Naive thymus-derived CD8-positive, alpha-beta T cell (primary cell): Measurements from ENCODE around the gene ATP6V1D. TPM values are rescaled to one million over a fixed set of nuclear protein-coding genes. Genes with fewer than 3 reads are reported as not detected.
"Not testable (repeated sequence)": the region's sequence is repeated elsewhere in the genome, so short reads cannot be mapped to it uniquely, and the experiment has no call there.

Source experiments
- ATAC-seq, 2 donors: fragments of 150-1000 bp; cut with Tn5 transposase in 1 of 2; sonication (Bioruptor Pico), chemical (Tn5 transposase) in 1 of 2; 1 replicate in 1 of 2; 2 replicates in 1 of 2; pipeline ENCODE4 v1.10.0; 2021; ENCODE audit warnings: mild to moderate bottlenecking in 2 of 2, moderate library complexity in 2 of 2
- POLR2A ChIA-PET: fragments of 350-600 bp; sonication (Branson Sonifier 250); formaldehyde crosslinking; loops from one replicate; lab custom pipeline; 2021; ENCODE audit warnings: antibody characterized with exemption; lab: Charles Lee
- DNase-seq, 10 donors: peaks; one replicate each; pipeline versions ENCODE4 v3.0.0 to v3.0.0-alpha.2; 2020 to 2022
- H3K27ac Mint-ChIP-seq, 10 donors: one replicate each; pipeline ENCODE4 v1.8.0; 2020 to 2022; ENCODE audit warnings: mild to moderate bottlenecking in 10 of 10, mixed read lengths in 10 of 10, moderate library complexity in 4 of 10, inconsistent platforms in 1 of 10
- H3K27me3 Mint-ChIP-seq, 5 donors: one replicate each; pipeline ENCODE4 v1.8.0; 2021 to 2022; ENCODE audit warnings: mixed read lengths in 5 of 5
- H3K36me3 Mint-ChIP-seq, 3 donors: one replicate each; pipeline ENCODE4 v1.8.0; 2020 to 2022; ENCODE audit warnings: mixed read lengths in 3 of 3, mild to moderate bottlenecking in 2 of 3, inconsistent platforms in 1 of 3
- H3K4me1 Mint-ChIP-seq, 4 donors: one replicate each; pipeline ENCODE4 v1.8.0; 2021 to 2022; ENCODE audit warnings: mixed read lengths in 4 of 4
- H3K4me3 Mint-ChIP-seq, 10 donors: one replicate each; pipeline ENCODE4 v1.8.0; 2020 to 2022; ENCODE audit warnings: mild to moderate bottlenecking in 10 of 10, mixed read lengths in 10 of 10, moderate library complexity in 6 of 10, inconsistent platforms in 1 of 10
- H3K9me3 Mint-ChIP-seq, 9 donors: one replicate each; pipeline ENCODE4 v1.8.0; 2020 to 2022; ENCODE audit warnings: mixed read lengths in 9 of 9, mild to moderate bottlenecking in 3 of 9, inconsistent platforms in 1 of 9, moderate library complexity in 1 of 9
- polyA plus RNA-seq, 3 donors: library from polyadenylated mRNA; unstranded; fragments of 300-500 nt; fragmentation: Illumina TruSeq; gene quantifications; one replicate each; pipeline ENCODE4 v1.2.3, GENCODE V29; 2021
- total RNA-seq, 8 experiments: library from RNA in 2 of 8; stranded (reverse) in 2 of 8; gene quantifications; one replicate each; pipeline ENCODE4 v1.2.3 and lab custom pipeline; 2021 to 2026

Gene ATP6V1D
- total RNA-seq (10 to 100 TPM; 20.6 to 25.0 TPM), polyA plus RNA-seq (10 to 100 TPM; 32.8 to 44.5 (median 42.3) TPM), total RNA-seq (lab: John Stamatoyannopoulos, UW) (21.5 to 34.5 (median 27.3) reads per million in 6 experiments)

DNA sequence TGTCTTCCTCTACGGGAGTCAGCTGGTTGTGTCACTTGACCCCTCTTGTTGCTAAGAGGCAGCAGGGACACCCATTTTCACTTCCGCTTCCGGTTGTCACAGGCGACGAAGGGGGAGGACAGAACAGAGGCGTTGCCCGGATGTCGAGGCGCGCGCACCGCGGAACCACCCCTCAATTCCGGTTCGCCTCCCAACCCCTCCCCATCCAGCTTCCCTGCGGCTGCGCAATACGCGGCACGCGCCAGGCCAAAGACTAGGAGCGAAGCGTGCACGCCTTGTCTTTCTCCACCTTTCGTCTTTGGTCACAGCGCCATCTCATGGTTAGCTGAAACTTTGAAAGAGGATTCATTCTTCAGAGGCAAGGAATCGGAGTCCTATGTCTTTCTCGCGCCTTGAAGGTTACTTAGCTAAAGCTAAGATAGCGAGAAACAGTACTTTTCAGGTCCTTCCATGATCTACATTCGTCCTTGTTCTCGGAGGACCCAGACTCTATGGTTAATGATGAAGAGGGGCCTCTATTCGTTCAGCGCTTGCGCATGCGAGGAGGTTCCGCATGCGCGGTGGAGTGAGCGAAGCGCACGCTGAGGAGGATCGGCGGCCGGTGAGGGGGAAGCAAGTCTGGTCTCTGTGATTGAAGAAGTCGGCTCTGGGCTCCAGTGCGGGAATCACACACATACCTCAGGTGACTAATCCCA lies at the start of gene ATP6V1D, which contains the start of gene EIF2S1:
TSS of gene ATP6V1D (minus strand) at position 30 of the 695 bp plus-strand sequence. CDS start 106 bp downstream, outside the sequence.
TSS of gene EIF2S1 (plus strand) at position 554 of the 695 bp plus-strand sequence. CDS start 4,440 bp downstream, outside the sequence.
- peaks cover 0 to 30% (median 0%) of the 10 kb centered on the region in 3 donors for H3K36me3 Mint-ChIP-seq
- H3K9me3 Mint-ChIP-seq = no peaks in the 10 kb centered on the region
- peak; percentile 90 for ATAC-seq
- H3K27ac Mint-ChIP-seq = peak within 1 kb of the TSS; percentile 97 to 100 (median 98)
- peak; percentile 98 to 100 (median 100) for DNase-seq
- POLR2A ChIA-PET = interaction anchor here (1.0 to 1.5 kb wide), 5 partner anchors 8 to 241 kb away, joined by 4 to 8 read pairs (median 5); partner anchors contain the start of genes PALS1, PIGH and PLEK2
- H3K4me3 Mint-ChIP-seq = peak within 1 kb of the TSS; percentile 93 to 100 (median 98)
- H3K4me1 Mint-ChIP-seq = peaks cover 16 to 88% (median 76%) of the 10 kb centered on the region in 4 donors
- peaks cover 0 to 2% (median 0%) of the 10 kb centered on the region in 5 donors for H3K27me3 Mint-ChIP-seq

DNA sequence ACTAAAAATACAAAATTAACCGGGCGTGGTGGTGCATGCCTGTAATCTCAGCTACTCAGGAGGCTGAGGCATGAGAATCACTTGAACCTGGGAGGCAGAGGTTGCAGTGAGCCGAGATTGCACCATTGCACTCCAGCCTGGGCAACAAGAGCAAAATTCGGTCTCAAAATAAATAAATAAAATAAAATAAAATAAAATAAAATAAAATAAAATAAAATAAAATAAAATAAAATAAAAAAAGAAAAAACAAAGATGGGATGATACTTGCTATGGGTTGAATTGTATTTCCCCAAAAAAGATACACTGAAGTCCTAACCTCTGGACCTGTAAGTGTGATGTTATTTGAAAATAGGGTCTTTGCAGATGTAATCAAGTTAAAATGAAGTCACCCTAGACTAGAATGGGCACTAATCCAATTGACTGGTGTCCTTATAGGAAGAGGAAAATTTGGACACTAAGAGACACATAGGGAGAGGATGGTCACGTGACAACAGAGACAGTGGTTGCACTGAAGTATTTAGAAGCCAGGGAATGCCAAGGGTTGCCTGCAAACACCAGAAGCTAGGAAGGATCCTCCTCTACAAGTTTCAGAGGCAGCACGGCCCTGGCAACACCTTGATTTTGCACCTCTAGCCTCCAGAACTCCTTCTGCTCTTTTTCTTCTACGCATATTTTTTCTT lies 48.7 kb upstream of the ATP6V1D start:
- peaks cover 6 to 10% (median 8%) of the 10 kb centered on the region in 4 donors for H3K4me1 Mint-ChIP-seq
- DNase-seq, H3K27ac Mint-ChIP-seq, H3K36me3 Mint-ChIP-seq, H3K9me3 Mint-ChIP-seq, ATAC-seq, POLR2A ChIA-PET, H3K27me3 Mint-ChIP-seq, H3K4me3 Mint-ChIP-seq: not testable (repeated sequence)

DNA sequence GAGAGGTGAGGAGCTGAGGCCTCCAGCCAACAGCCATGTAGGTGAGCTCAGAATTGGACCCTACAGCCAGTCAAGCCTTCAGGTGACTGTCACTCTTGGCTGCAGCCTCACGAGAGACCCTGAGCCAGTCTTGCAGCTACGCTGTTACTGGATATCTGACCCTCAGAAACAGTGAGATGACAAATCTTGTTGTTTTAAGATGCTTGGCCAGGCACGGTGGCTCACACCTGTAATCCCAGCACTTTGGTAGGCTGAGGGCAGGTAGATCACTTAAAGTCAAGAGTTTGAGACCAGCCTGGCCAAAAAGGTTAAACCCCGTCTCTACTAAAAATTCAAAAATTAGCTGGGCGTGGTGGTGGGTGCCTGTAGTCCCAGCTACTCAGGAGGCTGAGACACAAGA lies 46.2 kb upstream of the ATP6V1D start:
- Mint-ChIP-seq H3K4me1 (no peaks in the 10 kb centered on the region), H3K27ac (no peak overlapping the region), H3K9me3 (peaks cover 0 to 5% (median 0%) of the 10 kb centered on the region in 9 donors), H3K4me3 (no peak overlapping the region), H3K27me3 (no peaks in the 10 kb centered on the region), H3K36me3 (no peaks in the 10 kb centered on the region)
- DNase-seq (no peak), ATAC-seq (no peak)
- POLR2A ChIA-PET = interaction anchor here (0.7 kb wide), 2 partner anchors 119 to 243 kb away, joined by 3 to 5 read pairs; no protein-coding TSS in a partner anchor

DNA sequence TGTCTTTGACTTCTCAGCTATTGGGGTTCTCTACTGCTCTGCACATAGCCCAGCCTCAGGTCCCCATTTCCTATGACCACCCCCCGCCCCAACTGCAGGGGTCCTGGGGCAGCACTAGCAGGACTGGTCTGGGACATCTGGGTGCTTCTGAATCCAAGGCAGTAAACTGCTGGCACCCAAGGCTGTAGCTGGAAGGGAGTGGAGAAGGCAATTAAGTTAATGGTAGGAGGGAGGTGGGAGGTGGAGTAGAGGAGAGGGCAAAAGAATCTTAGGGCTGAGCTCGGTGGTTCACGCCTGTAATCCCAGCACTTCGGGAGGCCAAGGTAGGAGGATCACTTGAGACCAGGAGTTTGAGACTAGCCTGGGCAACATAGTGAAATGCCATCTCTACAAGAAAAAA lies 40.8 kb upstream of the ATP6V1D start:
- H3K4me1 Mint-ChIP-seq = no peaks in the 10 kb centered on the region
- no peak overlapping the region for H3K4me3 Mint-ChIP-seq
- POLR2A ChIA-PET = no interaction called here
- no peaks in the 10 kb centered on the region for H3K36me3 Mint-ChIP-seq
- ATAC-seq (no peak), DNase-seq (no peak)
- peaks cover 0 to 8% (median 0%) of the 10 kb centered on the region in 5 donors for H3K27me3 Mint-ChIP-seq
- H3K9me3 Mint-ChIP-seq = peaks cover 0 to 5% (median 0%) of the 10 kb centered on the region in 9 donors
- H3K27ac Mint-ChIP-seq = peak overlapping the region in 2 of 10 donors; percentile 19 to 53

DNA sequence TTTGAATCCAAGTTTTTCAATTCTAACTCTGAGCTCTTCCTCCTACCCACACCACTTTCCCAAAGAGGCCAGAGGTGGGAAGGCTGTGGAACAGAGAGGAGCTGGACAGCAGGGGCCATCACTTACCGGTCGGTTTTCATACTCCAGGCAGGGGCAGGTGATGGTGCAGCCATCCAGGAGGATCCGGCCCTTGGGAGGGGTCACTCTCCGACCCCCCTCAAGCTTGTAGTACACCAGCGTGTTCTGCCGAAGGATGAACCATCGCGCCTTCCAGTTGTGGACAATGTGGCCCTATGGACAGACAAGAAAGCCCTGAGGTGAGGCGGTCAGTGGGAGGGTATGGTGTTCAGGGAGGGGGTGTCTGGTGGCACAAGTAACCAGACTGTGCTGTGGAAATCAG lies 37.9 kb upstream of the ATP6V1D start:
- POLR2A ChIA-PET = no interaction called here
- H3K9me3 Mint-ChIP-seq = peaks cover 0 to 1% (median 0%) of the 10 kb centered on the region in 9 donors
- DNase-seq (no peak), ATAC-seq (no peak)
- H3K4me3 Mint-ChIP-seq = no peak overlapping the region
- H3K27ac Mint-ChIP-seq = no peak overlapping the region
- no peaks in the 10 kb centered on the region for H3K4me1 Mint-ChIP-seq
- H3K36me3 Mint-ChIP-seq = no peaks in the 10 kb centered on the region
- H3K27me3 Mint-ChIP-seq = peaks cover 0 to 8% (median 0%) of the 10 kb centered on the region in 5 donors

DNA sequence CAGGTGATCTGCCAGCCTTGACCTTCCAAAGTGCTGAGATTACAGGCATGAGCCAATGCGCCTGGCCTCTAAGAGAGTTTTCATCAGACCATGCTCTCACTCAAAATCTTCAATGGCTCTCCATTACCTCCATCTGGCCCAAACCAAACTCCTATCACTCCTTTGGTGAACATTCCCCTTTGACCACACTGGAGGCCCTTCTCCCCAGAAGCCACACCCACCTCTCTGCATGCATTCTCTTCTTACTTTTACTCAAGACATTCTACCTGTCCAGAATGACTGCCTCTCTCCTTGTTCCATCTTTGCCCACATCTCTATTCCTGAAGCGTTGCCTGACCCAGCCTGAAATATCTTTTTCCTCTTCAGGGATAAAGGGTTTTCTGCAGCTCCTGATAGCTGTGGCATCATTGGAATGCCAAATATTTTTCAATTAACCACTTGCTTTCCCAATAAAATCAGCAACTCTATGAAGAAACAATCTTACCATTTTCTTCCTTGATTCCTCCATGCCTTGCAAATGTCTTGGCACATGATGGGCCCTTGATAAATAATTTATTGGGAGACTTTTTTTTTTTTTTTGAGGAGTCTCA lies 36.9 kb upstream of the ATP6V1D start:
- POLR2A ChIA-PET = no interaction called here
- Mint-ChIP-seq H3K27ac (peak overlapping the region in 2 of 10 donors; percentile 2 to 16), H3K9me3 (no peaks in the 10 kb centered on the region), H3K4me1 (peaks cover 0 to 2% (median 0%) of the 10 kb centered on the region in 4 donors), H3K36me3 (no peaks in the 10 kb centered on the region), H3K4me3 (no peak overlapping the region), H3K27me3 (peaks cover 0 to 8% (median 0%) of the 10 kb centered on the region in 5 donors)
- DNase-seq = no peak
- ATAC-seq = no peak

DNA sequence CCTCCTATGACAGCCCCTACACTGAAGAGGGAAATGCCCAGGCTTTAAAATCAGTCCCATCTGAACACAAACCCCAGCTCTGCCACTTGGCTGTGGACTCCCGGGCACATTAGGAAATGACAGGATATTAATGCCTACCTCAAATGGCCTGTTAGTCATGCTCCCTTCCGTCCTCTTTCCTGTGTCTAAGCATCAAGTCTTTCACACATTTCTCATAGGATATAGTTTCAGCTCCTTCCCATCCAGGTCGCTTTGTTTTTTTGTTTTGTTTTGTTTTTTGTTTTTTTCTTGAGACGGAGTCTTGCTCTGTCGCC lies 36.2 kb upstream of the ATP6V1D start:
- Mint-ChIP-seq H3K4me3 (no peak overlapping the region), H3K27me3 (peaks cover 0 to 8% (median 0%) of the 10 kb centered on the region in 5 donors), H3K27ac (no peak overlapping the region), H3K4me1 (peaks cover 0 to 2% (median under 1%) of the 10 kb centered on the region in 4 donors), H3K36me3 (no peaks in the 10 kb centered on the region), H3K9me3 (no peaks in the 10 kb centered on the region)
- no peak for DNase-seq
- ATAC-seq = no peak
- POLR2A ChIA-PET = no interaction called here

DNA sequence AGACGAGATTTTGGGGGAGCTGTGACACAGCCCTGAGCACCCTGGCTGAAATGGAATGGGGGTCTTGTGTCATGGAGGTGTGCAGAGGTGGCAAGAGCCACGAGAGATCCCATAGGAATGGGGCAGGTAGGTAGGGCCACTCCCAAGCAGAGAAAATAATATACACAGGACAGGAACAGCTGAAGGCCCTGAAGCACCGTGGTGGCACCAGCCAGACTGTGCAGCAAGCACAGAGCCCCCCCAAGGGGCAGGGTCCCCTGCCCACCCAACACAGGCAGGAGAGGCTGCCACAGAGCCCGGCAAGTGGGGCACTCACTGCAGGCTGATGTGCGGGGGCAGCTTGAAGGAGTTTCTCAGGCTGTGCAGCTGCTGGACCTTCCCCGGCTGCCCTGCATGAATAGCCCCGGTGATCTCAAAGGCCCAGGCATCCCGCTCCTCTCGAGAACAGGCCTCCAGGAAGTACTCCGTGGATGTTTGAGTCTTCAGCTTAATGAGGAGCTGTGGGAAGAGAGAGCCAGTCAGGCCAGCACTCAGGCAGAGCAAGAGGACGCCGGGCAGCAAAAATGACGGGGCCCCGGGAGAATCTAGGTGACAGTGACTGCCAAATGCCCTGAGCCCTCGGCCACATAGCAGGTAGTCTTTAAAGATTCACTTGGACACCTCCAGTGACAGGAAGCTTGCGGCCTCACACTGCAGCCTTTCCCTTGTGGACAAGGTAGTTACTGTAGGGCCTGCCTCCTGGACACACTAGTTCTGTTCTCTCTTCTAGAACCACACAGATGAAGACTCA lies 35.7 kb upstream of the ATP6V1D start:
- no peak for DNase-seq
- Mint-ChIP-seq H3K27me3 (peaks cover 0 to 8% (median 0%) of the 10 kb centered on the region in 5 donors), H3K9me3 (no peaks in the 10 kb centered on the region), H3K36me3 (no peaks in the 10 kb centered on the region), H3K27ac (no peak overlapping the region), H3K4me1 (peaks cover 0 to 4% (median 1%) of the 10 kb centered on the region in 4 donors), H3K4me3 (no peak overlapping the region)
- no peak for ATAC-seq
- POLR2A ChIA-PET = interaction anchor here (0.6 kb wide), 1 partner anchor 17 kb away, joined by 3 read pairs; no protein-coding TSS in a partner anchor

DNA sequence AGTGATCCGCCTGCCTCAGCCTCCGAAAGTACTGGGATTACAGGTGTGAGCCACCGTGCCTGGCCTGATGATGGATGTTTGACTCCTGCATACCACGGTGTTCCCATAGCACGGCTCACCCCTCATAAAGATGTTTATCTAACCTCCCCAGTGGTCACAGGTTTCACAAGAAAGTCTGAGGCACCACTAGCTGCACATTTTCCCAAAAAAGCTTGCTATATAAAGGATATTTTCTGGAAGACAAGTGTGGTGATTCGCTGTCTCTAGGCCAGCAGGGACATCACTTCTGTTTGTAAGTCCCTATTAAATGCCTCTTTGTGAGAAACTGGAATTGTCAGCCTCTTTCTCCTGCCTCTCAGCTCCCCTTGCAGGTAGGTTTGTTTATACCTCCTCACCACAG lies 34.1 kb upstream of the ATP6V1D start:
- Mint-ChIP-seq H3K4me1 (peaks cover 0 to 4% (median 1%) of the 10 kb centered on the region in 4 donors), H3K27me3 (peaks cover 0 to 7% (median 0%) of the 10 kb centered on the region in 5 donors), H3K4me3 (no peak overlapping the region), H3K27ac (no peak overlapping the region), H3K9me3 (no peaks in the 10 kb centered on the region), H3K36me3 (no peaks in the 10 kb centered on the region)
- DNase-seq (no peak), ATAC-seq (no peak)
- POLR2A ChIA-PET = no interaction called here

DNA sequence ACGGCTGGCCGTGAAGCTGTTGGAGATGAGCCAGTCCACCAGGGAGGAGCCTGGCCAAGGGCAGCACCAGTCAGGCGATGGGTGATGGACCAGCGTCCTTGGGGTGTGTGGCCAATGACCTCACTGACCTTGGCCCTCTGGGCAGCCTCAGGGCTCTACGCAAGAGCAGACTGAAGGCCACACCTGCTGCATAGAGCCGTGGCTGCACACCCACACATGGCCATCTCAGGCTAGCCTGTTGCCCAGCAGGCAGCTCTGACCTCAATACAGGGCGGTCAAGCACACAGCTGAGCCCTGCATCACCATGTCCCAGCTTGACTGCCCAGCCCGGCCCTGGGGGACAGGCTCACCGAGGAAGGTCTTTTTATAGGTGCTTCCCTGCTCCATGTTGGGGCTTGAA lies 33.2 kb upstream of the ATP6V1D start:
- Mint-ChIP-seq H3K27me3 (peaks cover 0 to 5% (median 0%) of the 10 kb centered on the region in 5 donors), H3K4me1 (peaks cover 0 to 4% (median 1%) of the 10 kb centered on the region in 4 donors), H3K36me3 (no peaks in the 10 kb centered on the region), H3K27ac (no peak overlapping the region), H3K9me3 (no peaks in the 10 kb centered on the region), H3K4me3 (no peak overlapping the region)
- POLR2A ChIA-PET = interaction anchor here (0.6 kb wide), 1 partner anchor 74 kb away, joined by 4 read pairs; no protein-coding TSS in a partner anchor
- no peak for ATAC-seq
- no peak for DNase-seq

DNA sequence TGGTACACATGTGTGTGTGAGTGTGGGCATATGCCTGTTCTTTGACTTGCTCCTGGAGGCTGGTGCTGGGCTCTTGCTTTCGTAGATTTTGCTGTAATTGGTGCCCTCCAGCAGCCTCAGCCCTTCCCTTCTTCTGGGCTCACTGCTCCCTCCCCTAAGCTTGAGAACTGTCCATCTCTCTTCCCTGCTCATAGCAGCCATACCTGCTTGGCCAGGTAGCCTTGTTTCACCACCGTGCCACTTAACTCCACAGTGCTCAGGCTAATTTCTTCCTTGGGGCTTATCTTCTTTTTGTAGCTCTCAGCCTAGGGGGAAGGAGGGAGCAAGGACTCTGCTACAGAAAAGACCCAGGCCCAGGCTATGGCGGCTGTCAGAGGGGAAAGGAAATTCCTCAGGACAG lies 32.5 kb upstream of the ATP6V1D start:
- H3K9me3 Mint-ChIP-seq = no peaks in the 10 kb centered on the region
- peak overlapping the region in 1 of 10 donors; percentile 73 for H3K27ac Mint-ChIP-seq
- DNase-seq = no peak

DNA sequence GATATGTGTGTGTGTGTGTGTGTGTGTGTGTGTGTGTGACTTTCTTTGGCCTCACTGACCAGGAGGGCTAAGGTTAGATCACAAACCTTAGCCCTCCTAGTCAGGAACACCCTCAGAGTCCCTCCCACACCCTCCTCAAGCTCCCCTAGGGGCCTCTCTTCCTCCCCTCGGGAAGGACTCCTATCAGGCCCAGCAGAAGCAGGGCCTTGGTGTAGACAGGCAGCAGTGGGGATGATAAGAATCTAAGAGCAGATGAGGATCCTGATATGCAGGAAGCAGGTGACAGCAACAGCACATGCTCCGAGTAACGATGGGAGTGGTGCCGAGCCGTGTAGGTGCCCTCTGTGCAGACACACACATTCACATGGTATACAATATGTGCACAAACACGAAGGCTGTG lies 31.7 kb upstream of the ATP6V1D start:
- H3K4me1 Mint-ChIP-seq = peaks cover 0 to 4% (median 1%) of the 10 kb centered on the region in 4 donors
- no peak for ATAC-seq
- H3K27me3 Mint-ChIP-seq = peaks cover 0 to 2% (median 0%) of the 10 kb centered on the region in 5 donors
- no peak for DNase-seq
- POLR2A ChIA-PET = no interaction called here
- no peak overlapping the region for H3K4me3 Mint-ChIP-seq
- peak overlapping the region in 3 of 10 donors; percentile 7 to 71 (median 56) for H3K27ac Mint-ChIP-seq
- no peaks in the 10 kb centered on the region for H3K9me3 Mint-ChIP-seq
- peaks cover 0 to 9% (median 0%) of the 10 kb centered on the region in 3 donors for H3K36me3 Mint-ChIP-seq

More for the DNA sequence above, 32.5 kb upstream of the ATP6V1D start:
- H3K4me1 Mint-ChIP-seq = peaks cover 0 to 4% (median 1%) of the 10 kb centered on the region in 4 donors
- H3K36me3 Mint-ChIP-seq = peaks cover 0 to 2% (median 0%) of the 10 kb centered on the region in 3 donors
- ATAC-seq = no peak
- no peak overlapping the region for H3K4me3 Mint-ChIP-seq
- POLR2A ChIA-PET = interaction anchor here (0.6 kb wide), 1 partner anchor 73 kb away, joined by 4 read pairs; no protein-coding TSS in a partner anchor
- H3K27me3 Mint-ChIP-seq = peaks cover 0 to 5% (median 0%) of the 10 kb centered on the region in 5 donors
